ENCODE results near the gene ZBED2. TPM values are rescaled to one million over a fixed set of nuclear protein-coding genes. Genes with fewer than 3 reads are reported as not detected.

The ZBED2 gene
- total RNA-seq, 2 donors from 2014 or later: not detected

GRCh38 chr3:111588527-111588926 lies 6.6 kb downstream of the ZBED2 start:
- TF ChIP-seq CTCF (IDR thresholded peaks at IDR 0.05) (no peak), POLR2A (IDR thresholded peaks at IDR 0.05) (no peak)
- no peaks in the 10 kb centered on the region for H3K4me1 ChIP-seq
- ATAC-seq (no peak), DNase-seq (no peak)
- intact Hi-C loops (cut with DNase I): no loop called here
- H3K4me3 ChIP-seq: no peak overlapping the region
- no peaks in the 10 kb centered on the region for H3K27me3 ChIP-seq
- no peak overlapping the region for H3K27ac ChIP-seq
- H3K9me3 ChIP-seq: no peaks in the 10 kb centered on the region
- H3K36me3 ChIP-seq (replicated peaks in 1 of 2; ENCODE audit: insufficient read depth in 1 of 2, low read depth in 2 of 2): no peaks in the 10 kb centered on the region

- 0 to 21% methylated on average over 1 of the region's 1 CpG for WGBS, 2 donors
- H3K9me3 ChIP-seq: no peaks in the 10 kb centered on the region
- no peak overlapping the region for H3K27ac ChIP-seq
- no peak overlapping the region for H3K4me3 ChIP-seq
- ATAC-seq (peak; percentile 35), DNase-seq (no peak)
- no peaks in the 10 kb centered on the region for H3K36me3 ChIP-seq (replicated peaks in 1 of 2; ENCODE audit: insufficient read depth in 1 of 2, low read depth in 2 of 2)
- H3K4me1 ChIP-seq: no peaks in the 10 kb centered on the region
- H3K27me3 ChIP-seq: no peaks in the 10 kb centered on the region
- no peak for TF ChIP-seq CTCF (IDR thresholded peaks at IDR 0.05)
- TF ChIP-seq POLR2A (IDR thresholded peaks at IDR 0.05): no peak
- intact Hi-C loops (cut with DNase I): no loop called here
Observed at GRCh38 chr3:111585217-111585616, 9.9 kb downstream of the ZBED2 start.

- Histone ChIP-seq H3K9me3 (no peaks in the 10 kb centered on the region), H3K4me3 (no peak overlapping the region), H3K4me1 (no peaks in the 10 kb centered on the region), H3K27me3 (no peaks in the 10 kb centered on the region), H3K36me3 (replicated peaks in 1 of 2; ENCODE audit: insufficient read depth in 1 of 2, low read depth in 2 of 2) (no peaks in the 10 kb centered on the region), H3K27ac (no peak overlapping the region)
- intact Hi-C loops (cut with DNase I): no loop called here
- no peak for DNase-seq
- TF ChIP-seq CTCF (IDR thresholded peaks at IDR 0.05) (no peak), POLR2A (IDR thresholded peaks at IDR 0.05) (no peak)
- WGBS, 2 donors: 93 to 94% methylated on average over 1 of the region's 1 CpG
- ATAC-seq: no peak
Observed at GRCh38 chr3:111584744-111585143, 10.4 kb downstream of the ZBED2 start.

- WGBS, 2 donors: 31 to 59% methylated on average over 1 of the region's 1 CpG
- ATAC-seq: no peak
Observed at GRCh38 chr3:111582120-111582474, 13.0 kb downstream of the ZBED2 start.

More at GRCh38 chr3:111582120-111582474, 13.0 kb downstream of the ZBED2 start:
- Histone ChIP-seq H3K4me3 (no peak overlapping the region), H3K4me1 (no peaks in the 10 kb centered on the region), H3K36me3 (replicated peaks in 1 of 2; ENCODE audit: insufficient read depth in 1 of 2, low read depth in 2 of 2) (no peaks in the 10 kb centered on the region), H3K27ac (no peak overlapping the region), H3K27me3 (no peaks in the 10 kb centered on the region), H3K9me3 (no peaks in the 10 kb centered on the region)
- DNase-seq: no peak
- TF ChIP-seq CTCF (IDR thresholded peaks at IDR 0.05) (no peak), POLR2A (IDR thresholded peaks at IDR 0.05) (no peak)
- intact Hi-C loops (cut with DNase I): no loop called here

Data from body of pancreas (tissue), 4 donors.